ENCODE measurements around the gene ID3.
"Not testable (repeated sequence)": the region's sequence is repeated elsewhere in the genome, so short reads cannot be mapped to it uniquely, and the experiment has no call there.

ID3 gene

GRCh38 chr1:23546897-23547584 is 12.3 kb downstream of the ID3 start:
- DNase-seq: no peak

GRCh38 chr1:23545851-23546250 is 13.4 kb downstream of the ID3 start:
- DNase-seq: no peak

- peak; percentile 54 for DNase-seq
These were observed 14.6 kb downstream of the ID3 start for GRCh38 chr1:23544444-23545389.

DNA sequence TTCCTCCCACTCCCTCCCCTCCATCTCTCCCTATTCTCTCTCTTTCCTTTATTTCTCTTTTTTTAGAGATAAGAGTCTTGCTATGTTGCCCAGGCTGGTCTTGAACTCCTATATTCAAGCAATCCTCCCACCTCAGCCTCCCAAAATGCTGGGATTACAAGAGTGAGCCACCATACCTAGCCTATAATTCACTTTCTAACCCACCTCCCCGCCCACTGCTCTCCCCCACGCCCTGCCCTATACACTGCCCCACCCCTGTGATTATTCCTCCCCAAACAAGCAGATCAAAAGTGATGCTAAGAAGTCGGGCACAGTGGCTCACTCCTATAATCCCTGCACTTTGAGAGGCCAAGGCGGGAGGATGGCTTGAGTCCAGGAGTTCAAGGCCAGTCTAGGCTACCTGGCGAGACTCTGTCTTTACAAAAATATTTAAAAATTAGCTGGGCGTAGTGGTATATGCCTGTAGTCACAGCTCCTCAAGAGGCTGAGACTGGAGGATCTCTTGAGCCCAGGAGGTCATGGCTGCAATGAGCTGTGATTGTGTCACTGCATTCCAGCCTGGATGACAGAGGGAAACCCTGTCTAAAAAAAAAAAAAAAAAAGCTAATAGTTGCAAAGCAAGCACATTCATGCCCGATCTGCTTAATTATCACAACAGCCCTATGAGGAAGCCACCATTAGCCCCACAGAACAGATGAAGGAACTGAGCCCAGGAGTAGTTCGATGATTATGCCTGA is 15.4 kb downstream of the ID3 start:
- DNase-seq: no peak

- DNase-seq: not testable (repeated sequence)
These were observed 16.4 kb downstream of the ID3 start for GRCh38 chr1:23542940-23543339.

GRCh38 chr1:23539698-23540266 is 19.5 kb downstream of the ID3 start:
- peak; percentile 90 for DNase-seq

DNA sequence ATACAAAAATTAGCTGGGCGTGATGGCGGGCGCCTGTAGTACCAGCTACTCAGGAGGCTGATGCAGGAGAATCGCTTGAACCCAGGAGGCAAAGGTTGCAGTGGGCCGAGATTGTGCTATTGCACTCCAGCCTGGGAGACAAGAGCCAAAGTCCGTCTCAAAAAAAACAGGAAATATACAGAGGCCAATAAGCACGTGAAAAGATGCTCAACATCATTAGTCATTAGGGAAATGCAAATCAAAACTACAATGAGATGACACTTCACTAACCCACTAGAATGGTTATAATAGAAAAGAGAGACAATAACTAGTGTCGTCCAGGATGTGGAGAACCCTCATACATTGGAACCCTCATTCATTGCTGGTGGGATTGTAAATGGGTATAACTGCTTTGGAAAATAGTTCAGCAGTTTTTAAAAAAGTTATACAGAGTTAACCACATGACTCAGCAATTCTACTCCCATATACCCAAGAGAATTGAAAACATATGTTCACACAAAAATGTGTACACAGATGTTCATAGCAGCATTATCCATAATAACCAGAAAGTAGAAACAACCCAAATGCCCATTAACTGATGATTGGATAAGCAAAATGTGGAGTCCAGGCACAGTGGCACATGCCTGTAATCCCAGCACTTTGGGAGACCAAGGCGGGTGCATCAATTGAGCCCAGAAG is 21.9 kb downstream of the ID3 start:
- DNase-seq: no peak

DNA sequence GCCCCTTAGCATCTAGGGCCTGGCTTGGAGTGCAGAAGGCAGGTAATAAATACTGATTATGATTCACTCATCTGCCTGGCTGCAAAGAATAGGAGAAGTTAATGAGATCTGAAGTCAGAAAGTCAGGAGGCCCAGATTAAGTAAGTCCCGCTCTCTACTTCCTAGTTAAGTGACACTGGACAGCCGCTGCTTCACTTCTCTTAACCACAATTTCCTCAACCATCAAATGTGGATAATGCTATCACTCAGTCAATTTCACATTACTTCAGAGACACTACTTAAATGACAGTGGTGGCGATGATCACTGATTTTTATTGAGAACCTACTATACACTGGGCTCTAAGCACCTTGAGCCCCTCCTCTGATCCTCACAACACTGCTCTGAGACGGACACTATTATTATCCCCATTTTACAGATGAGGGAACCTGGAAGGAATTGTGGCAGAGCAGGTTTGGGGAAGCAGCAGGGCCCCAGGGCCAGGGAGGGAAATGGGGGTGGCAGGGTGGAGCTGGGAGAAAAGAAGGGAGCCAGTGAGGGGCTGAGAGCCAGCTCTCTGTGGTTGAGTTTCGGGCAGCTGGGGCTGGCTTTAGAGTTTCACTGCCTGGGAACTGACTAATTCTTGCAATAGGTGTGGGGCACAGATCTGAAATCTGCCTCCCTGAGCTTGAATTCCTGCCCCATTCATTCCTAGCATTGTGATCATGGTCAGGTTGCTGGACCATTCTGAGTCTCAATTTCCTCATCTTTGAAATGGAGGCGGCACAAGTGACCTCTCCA is 25.9 kb downstream of the ID3 start:
- no peak for DNase-seq

- no peak for DNase-seq
These were observed 27.7 kb downstream of the ID3 start for GRCh38 chr1:23531562-23532094.

GRCh38 chr1:23530747-23531561 is 28.3 kb downstream of the ID3 start, which contains the start of gene E2F2:
Gene E2F2, minus strand, starts transcription at chr1:23531233. Its CDS starts 440 bp downstream, at chr1:23530793.
- DNase-seq: peak; percentile 81

GRCh38 chr1:23530087-23530746 is 29.1 kb downstream of the ID3 start:
- DNase-seq: no peak

GRCh38 chr1:23529146-23530086 is 29.9 kb downstream of the ID3 start:
- no peak for DNase-seq

DNA sequence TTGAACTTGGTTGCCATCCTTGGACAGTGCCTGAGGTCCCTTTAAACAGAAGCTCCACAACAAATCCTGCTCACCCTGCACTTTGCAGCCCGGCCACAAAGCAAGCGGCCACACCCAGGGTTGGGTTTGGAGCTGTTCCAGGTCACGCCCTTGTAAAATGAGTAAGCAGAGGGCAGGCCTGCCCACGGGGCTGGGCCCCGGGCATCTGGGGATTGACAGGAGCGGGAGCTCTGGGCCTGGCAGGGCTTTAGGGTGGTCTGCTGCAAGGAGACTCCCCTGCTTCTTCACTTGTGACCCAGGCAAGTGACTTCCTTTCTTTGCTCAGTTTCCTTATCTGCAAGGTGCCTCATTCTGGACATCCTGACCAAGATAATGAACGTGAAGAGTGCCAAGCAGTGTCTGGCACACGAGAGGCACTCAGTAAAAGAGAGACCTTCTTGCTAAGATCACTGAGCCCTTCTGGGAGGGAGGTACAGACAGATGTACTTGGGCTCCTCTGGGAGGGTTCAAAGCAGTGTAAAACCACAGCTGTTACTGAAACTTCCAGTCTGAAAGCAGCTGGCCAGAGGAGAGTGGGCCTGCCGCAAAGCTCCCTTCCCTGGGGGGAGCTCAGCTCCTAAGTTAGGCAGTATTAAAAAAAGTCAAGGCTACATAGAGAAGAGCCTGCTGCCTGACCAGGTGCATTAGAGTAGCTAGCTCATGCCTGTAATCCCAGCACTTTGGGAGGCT is 30.9 kb downstream of the ID3 start:
- peak; percentile 93 for DNase-seq

GRCh38 chr1:23527900-23528249 is 31.4 kb downstream of the ID3 start:
- DNase-seq: no peak

DNA sequence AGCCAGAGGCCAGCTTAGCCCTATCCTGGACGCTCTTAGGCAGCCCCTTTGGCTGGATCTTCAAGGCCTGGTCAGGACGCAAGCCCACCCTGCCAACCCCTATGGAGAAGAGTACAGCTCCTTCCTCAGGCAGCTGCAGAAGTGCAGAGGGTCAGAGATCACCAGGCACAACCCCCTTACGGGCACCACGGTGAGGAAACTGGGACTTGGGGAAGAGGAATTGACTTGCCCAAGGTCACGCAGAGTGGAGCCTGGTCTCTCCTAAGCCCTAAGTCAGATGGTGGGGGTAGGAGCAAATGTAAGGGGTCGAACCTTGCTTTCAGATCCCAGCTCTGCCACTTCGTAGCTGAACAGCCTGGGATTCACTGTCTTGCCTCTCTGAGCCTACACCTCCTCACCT is 31.9 kb downstream of the ID3 start:
- DNase-seq: no peak

- DNase-seq: no peak
These were observed 32.8 kb downstream of the ID3 start for GRCh38 chr1:23526329-23527041.

GRCh38 chr1:23525558-23526250 is 33.6 kb downstream of the ID3 start:
- DNase-seq: peak; percentile 19
